BJ (cell line): ENCODE data around the gene CYB5R3. TPM values are rescaled to one million over a fixed set of nuclear protein-coding genes. Genes with fewer than 3 reads are reported as not detected.

ENCODE experiments used
- CTCF ChIA-PET: fragments of 350-600 bp; formaldehyde crosslinking; extraction: SDS; loops from one replicate; lab custom pipeline; 2021; ENCODE audit warnings: antibody characterized with exemption, inconsistent platforms; lab: Yijun Ruan, JAX
- POLR2A ChIA-PET: fragments of 300-600 bp; sonication (Branson Sonifier 250); formaldehyde crosslinking; extraction: SDS; loops from one replicate; lab custom pipeline; 2021; ENCODE audit warnings: antibody characterized with exemption; lab: Charles Lee
- DNase-seq: peaks from one replicate; pipeline ENCODE4 v3.0.0-alpha.2; 2011; ENCODE audit warnings: low read depth
- H3K27me3 ChIP-seq: 2 replicates; pipeline ENCODE4 v1.6.0; 2011; ENCODE audit warnings: low read length; ENCODE audit not compliant: control insufficient read depth, insufficient read depth
- H3K36me3 ChIP-seq: 2 replicates; pipeline ENCODE4 v1.5.1; 2011; ENCODE audit warnings: low read length; ENCODE audit not compliant: control insufficient read depth, insufficient read depth
- H3K4me3 ChIP-seq: 2 replicates; pipeline ENCODE4 v1.5.1; 2011; ENCODE audit warnings: low read depth, mild to moderate bottlenecking, control low read depth, low read length
- CTCF ChIP-seq: IDR thresholded peaks from 2 replicates; pipeline ENCODE4 v1.5.1; 2011; ENCODE audit warnings: low read depth, mild to moderate bottlenecking, control low read depth, inconsistent platforms, low read length, moderate library complexity; ENCODE audit not compliant: insufficient read depth
- polyA plus RNA-seq: library from polyadenylated mRNA; depleted of rRNA; stranded (reverse); fragments of >200 nt; gene quantifications from 2 replicates; pipeline ENCODE4 v1.2.3, GENCODE V29; 2011

Gene CYB5R3
- polyA plus RNA-seq, 1 experiment, result 418 TPM

- H3K36me3 ChIP-seq, result peaks cover 16% of the 10 kb centered on the region
- no peak for DNase-seq
- no peak for TF ChIP-seq CTCF
- H3K4me3 ChIP-seq, result no peak overlapping the region
- POLR2A ChIA-PET, result no interaction called here
- CTCF ChIA-PET, result no interaction called here
- no peaks in the 10 kb centered on the region for H3K27me3 ChIP-seq
Observed at GRCh38 chr22:42604403-42604802, 44.8 kb downstream of the CYB5R3 start.

- ChIA-PET CTCF (no interaction called here), POLR2A (no interaction called here)
- Histone ChIP-seq H3K36me3 (peaks cover 22% of the 10 kb centered on the region), H3K4me3 (no peak overlapping the region), H3K27me3 (no peaks in the 10 kb centered on the region)
- DNase-seq, result no peak
- no peak for TF ChIP-seq CTCF
Observed at GRCh38 chr22:42603427-42603826, 45.8 kb downstream of the CYB5R3 start.

DNA sequence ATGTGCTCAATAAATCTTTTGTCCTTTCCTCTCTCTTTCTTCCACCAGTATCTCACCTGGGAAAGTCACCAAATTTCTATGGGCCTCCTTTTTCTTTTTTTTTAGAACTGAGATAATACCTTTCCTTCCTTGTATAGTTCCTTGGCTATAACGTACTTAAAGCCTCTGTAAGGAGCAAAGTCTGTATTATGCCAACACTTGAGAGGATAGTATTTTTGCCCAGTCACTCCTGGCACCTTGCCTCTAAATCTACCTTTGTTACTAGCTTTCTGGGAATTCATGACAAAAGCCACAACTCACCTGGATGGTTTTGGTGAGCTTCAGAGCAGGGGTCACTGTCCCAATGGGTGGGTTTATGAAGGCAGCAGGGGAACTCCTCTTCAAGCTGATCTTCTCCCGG lies 46.7 kb downstream of the CYB5R3 start:
- Histone ChIP-seq H3K27me3 (no peaks in the 10 kb centered on the region), H3K36me3 (peaks cover 24% of the 10 kb centered on the region), H3K4me3 (no peak overlapping the region)
- ChIA-PET POLR2A (no interaction called here), CTCF (interaction anchor here (0.8 kb wide), 1 partner anchor 18 kb away, joined by 3 read pairs; no protein-coding TSS in a partner anchor)
- no peak for DNase-seq
- no peak for TF ChIP-seq CTCF

GRCh38 chr22:42601879-42602465 lies 47.2 kb downstream of the CYB5R3 start:
- Histone ChIP-seq H3K4me3 (no peak overlapping the region), H3K27me3 (no peaks in the 10 kb centered on the region), H3K36me3 (peaks cover 28% of the 10 kb centered on the region)
- CTCF ChIA-PET, result interaction anchor here (0.8 kb wide), 1 partner anchor 18 kb away, joined by 3 read pairs; no protein-coding TSS in a partner anchor
- POLR2A ChIA-PET, result no interaction called here
- no peak for DNase-seq
- TF ChIP-seq CTCF, result no peak

DNA sequence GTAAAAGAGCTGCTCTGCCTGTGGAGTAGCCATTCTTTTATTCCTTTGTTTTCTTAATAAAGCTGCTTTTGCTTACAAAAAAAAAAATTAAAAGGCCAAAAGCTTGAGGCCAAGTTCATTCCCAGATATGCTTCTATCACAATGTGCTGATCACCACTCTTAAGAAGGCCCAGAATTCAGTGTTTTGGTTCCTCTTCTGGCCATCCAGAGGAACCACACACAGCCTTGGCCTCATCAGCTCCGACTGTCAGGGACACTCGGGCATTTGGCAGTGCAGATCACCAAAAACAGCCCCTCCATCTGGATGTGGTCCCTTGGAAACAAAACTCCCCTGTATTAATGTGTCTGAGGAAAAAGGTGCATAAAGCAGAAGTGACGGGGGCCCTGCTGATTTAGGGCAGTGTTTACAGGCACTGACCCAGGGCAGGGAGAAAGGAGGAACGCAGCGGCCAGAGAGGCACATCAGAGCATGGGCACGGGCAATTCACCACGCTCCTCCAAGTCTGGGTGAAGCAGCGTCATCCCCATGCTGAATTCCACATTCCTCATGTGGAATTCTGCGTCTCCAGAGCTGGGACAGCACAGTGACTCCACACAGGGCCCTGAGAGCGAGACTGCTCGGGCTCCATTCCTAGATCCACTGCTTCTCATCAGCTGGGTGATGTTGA lies 52.2 kb downstream of the CYB5R3 start:
- Histone ChIP-seq H3K4me3 (no peak overlapping the region), H3K36me3 (peaks cover 38% of the 10 kb centered on the region), H3K27me3 (no peaks in the 10 kb centered on the region)
- ChIA-PET CTCF (interaction anchor here (0.7 to 2.3 kb wide), 2 partner anchors 12 to 215 kb away, joined by 3 to 6 read pairs; no protein-coding TSS in a partner anchor), POLR2A (no interaction called here)
- TF ChIP-seq CTCF, result no peak
- DNase-seq, result no peak
